ENCODE measurements around the gene SLC12A2. TPM values are rescaled to one million over a fixed set of nuclear protein-coding genes. Genes with fewer than 3 reads are reported as not detected.

Gene SLC12A2
- polyA plus RNA-seq (2012; ENCODE audit: insufficient read length, low read depth): 5.9 TPM

DNA sequence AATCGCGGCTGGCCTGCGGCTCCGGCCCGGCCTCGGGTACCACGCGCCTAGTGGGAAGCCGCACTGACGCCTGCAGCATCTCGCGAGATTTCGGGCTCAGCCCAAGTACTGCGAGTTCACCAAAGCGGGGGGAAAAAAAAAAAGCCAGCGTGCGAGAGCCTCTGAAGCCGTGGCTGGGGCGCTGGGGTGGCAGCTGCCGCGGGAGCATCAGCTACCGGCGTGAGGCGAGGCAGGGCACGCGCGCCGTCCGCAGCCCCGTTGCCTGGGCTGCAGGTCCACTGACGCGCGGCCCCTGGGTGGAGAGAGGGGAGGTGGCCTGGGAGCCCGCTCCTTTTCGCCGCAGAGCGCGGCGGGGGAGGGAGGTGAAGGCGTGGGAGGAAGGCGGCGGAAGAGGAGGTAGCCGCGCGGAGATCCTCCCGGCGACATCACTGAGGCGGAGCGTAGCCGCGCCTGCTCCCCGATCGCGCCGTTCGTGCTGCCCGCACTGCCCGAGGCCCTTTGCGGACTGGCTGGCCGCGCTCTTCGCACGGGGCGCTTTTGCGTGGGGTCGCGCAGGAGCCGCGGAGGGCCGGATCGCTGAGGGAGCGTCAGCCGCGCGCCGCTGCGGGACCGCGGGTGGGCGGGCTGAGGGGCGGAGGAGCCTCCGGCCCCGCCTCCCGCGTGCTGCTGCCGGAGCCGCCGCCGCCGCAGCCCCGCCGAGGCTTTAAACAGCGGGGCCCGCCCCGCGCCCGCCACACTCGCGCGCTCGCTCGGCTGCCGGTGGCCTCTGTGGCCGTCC is at the start of gene SLC12A2:
Gene SLC12A2, plus strand, starts transcription at position 734 of the 778 bp plus-strand sequence. CDS start 189 bp downstream, outside the sequence.
- TF ChIP-seq POLR2AphosphoS5 (IDR thresholded peaks at IDR 0.05; ENCODE audit: low read depth, low read length) (peak; percentile 61; the same call in 1 of the 2 replicates), TAF1 (IDR thresholded peaks at IDR 0.05; ENCODE audit: borderline replicate concordance, insufficient read depth, low read length) (peak; percentile 76; the same call in 1 of the 2 replicates), FOXP2 (optimal IDR thresholded peaks at IDR 0.05; ENCODE audit: borderline replicate concordance, extremely low read depth, extremely low read length, insufficient read depth) (no peak), SIN3A (IDR thresholded peaks at IDR 0.05; ENCODE audit: borderline replicate concordance, insufficient read depth, low read length) (no peak)
- TF ChIP-seq, protein P1, sequence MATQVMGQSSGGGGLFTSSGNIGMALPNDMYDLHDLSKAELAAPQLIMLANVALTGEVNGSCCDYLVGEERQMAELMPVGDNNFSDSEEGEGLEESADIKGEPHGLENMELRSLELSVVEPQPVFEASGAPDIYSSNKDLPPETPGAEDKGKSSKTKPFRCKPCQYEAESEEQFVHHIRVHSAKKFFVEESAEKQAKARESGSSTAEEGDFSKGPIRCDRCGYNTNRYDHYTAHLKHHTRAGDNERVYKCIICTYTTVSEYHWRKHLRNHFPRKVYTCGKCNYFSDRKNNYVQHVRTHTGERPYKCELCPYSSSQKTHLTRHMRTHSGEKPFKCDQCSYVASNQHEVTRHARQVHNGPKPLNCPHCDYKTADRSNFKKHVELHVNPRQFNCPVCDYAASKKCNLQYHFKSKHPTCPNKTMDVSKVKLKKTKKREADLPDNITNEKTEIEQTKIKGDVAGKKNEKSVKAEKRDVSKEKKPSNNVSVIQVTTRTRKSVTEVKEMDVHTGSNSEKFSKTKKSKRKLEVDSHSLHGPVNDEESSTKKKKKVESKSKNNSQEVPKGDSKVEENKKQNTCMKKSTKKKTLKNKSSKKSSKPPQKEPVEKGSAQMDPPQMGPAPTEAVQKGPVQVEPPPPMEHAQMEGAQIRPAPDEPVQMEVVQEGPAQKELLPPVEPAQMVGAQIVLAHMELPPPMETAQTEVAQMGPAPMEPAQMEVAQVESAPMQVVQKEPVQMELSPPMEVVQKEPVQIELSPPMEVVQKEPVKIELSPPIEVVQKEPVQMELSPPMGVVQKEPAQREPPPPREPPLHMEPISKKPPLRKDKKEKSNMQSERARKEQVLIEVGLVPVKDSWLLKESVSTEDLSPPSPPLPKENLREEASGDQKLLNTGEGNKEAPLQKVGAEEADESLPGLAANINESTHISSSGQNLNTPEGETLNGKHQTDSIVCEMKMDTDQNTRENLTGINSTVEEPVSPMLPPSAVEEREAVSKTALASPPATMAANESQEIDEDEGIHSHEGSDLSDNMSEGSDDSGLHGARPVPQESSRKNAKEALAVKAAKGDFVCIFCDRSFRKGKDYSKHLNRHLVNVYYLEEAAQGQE (IDR thresholded peaks at IDR 0.05; ENCODE audit: insufficient read depth in 1 of 2, low read depth in 2 of 2, low read length in 2 of 2): 0 out of 4 replicates have a peak, but pooled peaks of 1 of the 2 experiments have one; percentile 5

DNA sequence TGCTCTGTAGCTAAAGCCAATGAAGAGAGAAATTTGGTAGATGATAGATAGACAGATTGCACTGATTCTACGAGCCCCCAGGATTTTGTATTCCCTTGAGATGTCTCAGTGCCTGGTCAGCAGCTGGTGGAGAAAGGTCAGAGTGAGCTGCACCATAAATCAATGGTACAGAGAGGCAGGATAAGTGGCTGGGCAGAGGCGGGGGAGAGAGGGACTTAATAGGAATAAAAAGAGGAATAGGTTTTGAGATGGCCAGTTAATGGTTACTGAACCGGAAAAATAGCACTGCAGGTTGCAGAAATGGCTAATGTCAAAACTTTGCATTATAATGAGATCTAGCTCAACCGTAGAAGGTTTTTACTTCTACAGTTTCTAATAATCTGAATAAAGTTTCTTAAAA is 47.9 kb upstream of the SLC12A2 start:
- TF ChIP-seq SIN3A (IDR thresholded peaks at IDR 0.05; ENCODE audit: borderline replicate concordance, insufficient read depth, low read length) (no peak), POLR2AphosphoS5 (IDR thresholded peaks at IDR 0.05; ENCODE audit: low read depth, low read length) (no peak), FOXP2 (optimal IDR thresholded peaks at IDR 0.05; ENCODE audit: borderline replicate concordance, extremely low read depth, extremely low read length, insufficient read depth) (no peak), TAF1 (IDR thresholded peaks at IDR 0.05; ENCODE audit: borderline replicate concordance, insufficient read depth, low read length) (no peak)
- TF ChIP-seq, protein P1 (IDR thresholded peaks at IDR 0.05; ENCODE audit: insufficient read depth in 1 of 2, low read depth in 2 of 2, low read length in 2 of 2): no peak

DNA sequence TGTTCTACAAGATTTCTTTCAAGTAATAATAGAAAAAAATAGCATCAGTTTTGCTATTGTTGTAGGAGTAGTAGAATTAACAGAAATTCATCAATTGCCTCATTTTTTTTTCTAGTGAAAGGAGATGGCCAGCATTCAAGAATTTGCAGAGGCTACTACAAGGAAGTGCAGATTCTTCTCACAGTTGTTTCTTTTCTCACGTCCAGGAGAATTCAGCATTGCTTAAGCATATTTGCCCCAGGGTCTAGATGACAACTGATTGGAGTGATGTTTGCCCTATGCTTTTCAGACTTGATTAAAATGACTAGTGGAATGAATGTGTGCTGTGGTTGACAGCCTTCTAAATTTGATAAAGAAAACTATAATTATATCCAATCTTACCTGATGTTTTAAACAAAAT is 46.6 kb upstream of the SLC12A2 start:
- no peak for TF ChIP-seq SIN3A (IDR thresholded peaks at IDR 0.05; ENCODE audit: borderline replicate concordance, insufficient read depth, low read length)
- TF ChIP-seq TAF1 (IDR thresholded peaks at IDR 0.05; ENCODE audit: borderline replicate concordance, insufficient read depth, low read length): no peak
- TF ChIP-seq POLR2AphosphoS5 (IDR thresholded peaks at IDR 0.05; ENCODE audit: low read depth, low read length): no peak
- TF ChIP-seq, protein P1 (IDR thresholded peaks at IDR 0.05; ENCODE audit: insufficient read depth in 1 of 2, low read depth in 2 of 2, low read length in 2 of 2): no peak
- no peak for TF ChIP-seq FOXP2 (optimal IDR thresholded peaks at IDR 0.05; ENCODE audit: borderline replicate concordance, extremely low read depth, extremely low read length, insufficient read depth)

DNA sequence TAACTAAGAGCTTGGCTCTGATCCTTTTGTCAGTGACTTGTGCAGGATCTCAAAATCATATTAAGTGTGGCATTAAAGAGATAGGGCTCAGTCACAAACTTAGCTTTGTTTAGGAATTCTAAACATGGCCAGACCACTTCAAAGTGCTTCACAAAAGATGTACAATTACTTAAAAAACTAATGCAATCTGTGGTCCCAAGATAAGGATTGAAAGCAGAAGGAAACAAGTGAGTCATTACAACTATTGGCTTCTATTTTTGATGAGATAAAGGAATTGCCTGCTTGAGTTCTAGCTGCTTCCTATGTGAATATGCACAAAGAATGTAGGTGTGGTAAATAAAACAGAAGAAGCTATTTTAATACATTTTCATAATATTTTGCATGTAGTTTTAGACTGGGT is 44.9 kb upstream of the SLC12A2 start:
- TF ChIP-seq TAF1 (IDR thresholded peaks at IDR 0.05; ENCODE audit: borderline replicate concordance, insufficient read depth, low read length) (no peak), SIN3A (IDR thresholded peaks at IDR 0.05; ENCODE audit: borderline replicate concordance, insufficient read depth, low read length) (no peak), POLR2AphosphoS5 (IDR thresholded peaks at IDR 0.05; ENCODE audit: low read depth, low read length) (no peak), FOXP2 (optimal IDR thresholded peaks at IDR 0.05; ENCODE audit: borderline replicate concordance, extremely low read depth, extremely low read length, insufficient read depth) (no peak)
- TF ChIP-seq, protein P1 (IDR thresholded peaks at IDR 0.05; ENCODE audit: insufficient read depth in 1 of 2, low read depth in 2 of 2, low read length in 2 of 2): no peak

All from PFSK-1 (cell line).